OCI-LY3 (cell line): Measurements from ENCODE around the gene UNC5C.
"Not testable (repeated sequence)": the region's sequence is repeated elsewhere in the genome, so short reads cannot be mapped to it uniquely, and the experiment has no call there.

Experiments
- H2AFZ ChIP-seq: fragments of 200-600, 300-600 bp; shearing (Covaris generic); 2 replicates; pipeline ENCODE4 v1.6.0; 2014; ENCODE audit warnings: antibody characterized with exemption, low read depth, low read length
- H3K27ac ChIP-seq: fragments of 200-600, 300-600 bp; sonication (generic); 2 replicates; pipeline ENCODE4 v1.5.1; 2014; ENCODE audit warnings: mild to moderate bottlenecking, low read length, moderate library complexity, mixed read lengths
- H3K27me3 ChIP-seq: fragments of 200-600, 300-600 bp; sonication (generic); 2 replicates; pipeline ENCODE4 v1.6.1; 2014; ENCODE audit warnings: low read depth, low read length, mixed read lengths
- H3K36me3 ChIP-seq: fragments of 200-600, 300-600 bp; sonication (generic); replicated peaks from 2 replicates; pipeline ENCODE3; 2014; ENCODE audit warnings: low read depth, low read length, mixed read lengths
- H3K4me1 ChIP-seq: fragments of 300-600, 200-600 bp; sonication (generic); 2 replicates; pipeline ENCODE4 v1.6.1; 2014; ENCODE audit warnings: low read length, mixed read lengths
- H3K4me2 ChIP-seq: fragments of 200-600, 300-600 bp; sonication (generic); 2 replicates; pipeline ENCODE4 v1.6.1; 2014; ENCODE audit warnings: low read length, mixed read lengths
- H3K4me3 ChIP-seq: fragments of 300-600, 200-600 bp; sonication (generic); 2 replicates; pipeline ENCODE4 v1.5.1; 2014; ENCODE audit warnings: antibody characterized with exemption, mild to moderate bottlenecking, low read length, moderate library complexity
- H3K79me2 ChIP-seq: fragments of 300-600, 200-600 bp; shearing (Covaris generic); 2 replicates; pipeline ENCODE4 v1.6.1; 2014; ENCODE audit warnings: mild to moderate bottlenecking, low read length, mixed read lengths
- H3K9ac ChIP-seq: fragments of 300-600, 200-600 bp; shearing (Covaris generic); 2 replicates; pipeline ENCODE4 v1.6.0; 2014; ENCODE audit warnings: mild to moderate bottlenecking, low read length, moderate library complexity
- H3K9me3 ChIP-seq: fragments of 200-600, 300-600 bp; shearing (Covaris generic); 2 replicates; pipeline ENCODE4 v1.6.1; 2014; ENCODE audit warnings: low read length, mixed read lengths; ENCODE audit not compliant: insufficient read depth
- H4K20me1 ChIP-seq: fragments of 200-600, 300-600 bp; sonication (generic); 2 replicates; pipeline ENCODE4 v1.6.1; 2016; ENCODE audit warnings: low read length, mixed read lengths; ENCODE audit not compliant: insufficient read depth
- EZH2phosphoT487 ChIP-seq: fragments of 200-600 bp; shearing (Covaris generic); IDR thresholded peaks from 2 replicates; pipeline ENCODE4 v1.6.1; 2018; ENCODE audit warnings: antibody characterized with exemption, mixed run types, low read depth
- TF ChIP-seq, protein P1 (sequence below): fragments of 200-600, 300-600 bp; sonication (generic); IDR thresholded peaks from 2 replicates; pipeline ENCODE4 v1.5.1; 2014; ENCODE audit warnings: antibody characterized with exemption, low read length, low read depth

The UNC5C gene

DNA sequence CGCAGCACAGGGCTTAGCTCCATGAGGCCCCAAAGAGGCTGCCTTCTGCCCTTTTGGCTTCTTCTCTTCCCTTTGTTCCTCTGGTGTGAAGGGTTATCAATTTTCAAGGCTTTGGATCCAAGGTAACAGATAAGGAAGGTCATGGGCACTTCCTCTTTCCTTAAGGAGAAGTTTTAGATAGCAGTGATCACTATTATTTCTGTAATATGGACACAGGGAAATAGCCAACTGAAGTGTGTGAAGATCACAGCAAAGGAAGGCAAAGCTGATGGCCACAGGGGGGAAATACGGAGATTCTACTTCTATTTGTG is 366.8 kb downstream of the UNC5C start:
- no peaks in the 10 kb centered on the region for H3K4me1 ChIP-seq
- no peak overlapping the region for H3K4me2 ChIP-seq
- no peaks in the 10 kb centered on the region for H3K79me2 ChIP-seq
- H4K20me1 ChIP-seq = no peaks in the 10 kb centered on the region
- no peaks in the 10 kb centered on the region for H3K36me3 ChIP-seq
- no peak overlapping the region for H2AFZ ChIP-seq
- H3K27ac ChIP-seq = no peak overlapping the region
- no peak overlapping the region for H3K4me3 ChIP-seq
- H3K9me3 ChIP-seq = no peaks in the 10 kb centered on the region
- H3K9ac ChIP-seq = no peak overlapping the region
- no peaks in the 10 kb centered on the region for H3K27me3 ChIP-seq
- no peak for TF ChIP-seq EZH2phosphoT487
- TF ChIP-seq, protein P1, sequence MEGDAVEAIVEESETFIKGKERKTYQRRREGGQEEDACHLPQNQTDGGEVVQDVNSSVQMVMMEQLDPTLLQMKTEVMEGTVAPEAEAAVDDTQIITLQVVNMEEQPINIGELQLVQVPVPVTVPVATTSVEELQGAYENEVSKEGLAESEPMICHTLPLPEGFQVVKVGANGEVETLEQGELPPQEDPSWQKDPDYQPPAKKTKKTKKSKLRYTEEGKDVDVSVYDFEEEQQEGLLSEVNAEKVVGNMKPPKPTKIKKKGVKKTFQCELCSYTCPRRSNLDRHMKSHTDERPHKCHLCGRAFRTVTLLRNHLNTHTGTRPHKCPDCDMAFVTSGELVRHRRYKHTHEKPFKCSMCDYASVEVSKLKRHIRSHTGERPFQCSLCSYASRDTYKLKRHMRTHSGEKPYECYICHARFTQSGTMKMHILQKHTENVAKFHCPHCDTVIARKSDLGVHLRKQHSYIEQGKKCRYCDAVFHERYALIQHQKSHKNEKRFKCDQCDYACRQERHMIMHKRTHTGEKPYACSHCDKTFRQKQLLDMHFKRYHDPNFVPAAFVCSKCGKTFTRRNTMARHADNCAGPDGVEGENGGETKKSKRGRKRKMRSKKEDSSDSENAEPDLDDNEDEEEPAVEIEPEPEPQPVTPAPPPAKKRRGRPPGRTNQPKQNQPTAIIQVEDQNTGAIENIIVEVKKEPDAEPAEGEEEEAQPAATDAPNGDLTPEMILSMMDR = no peak

DNA sequence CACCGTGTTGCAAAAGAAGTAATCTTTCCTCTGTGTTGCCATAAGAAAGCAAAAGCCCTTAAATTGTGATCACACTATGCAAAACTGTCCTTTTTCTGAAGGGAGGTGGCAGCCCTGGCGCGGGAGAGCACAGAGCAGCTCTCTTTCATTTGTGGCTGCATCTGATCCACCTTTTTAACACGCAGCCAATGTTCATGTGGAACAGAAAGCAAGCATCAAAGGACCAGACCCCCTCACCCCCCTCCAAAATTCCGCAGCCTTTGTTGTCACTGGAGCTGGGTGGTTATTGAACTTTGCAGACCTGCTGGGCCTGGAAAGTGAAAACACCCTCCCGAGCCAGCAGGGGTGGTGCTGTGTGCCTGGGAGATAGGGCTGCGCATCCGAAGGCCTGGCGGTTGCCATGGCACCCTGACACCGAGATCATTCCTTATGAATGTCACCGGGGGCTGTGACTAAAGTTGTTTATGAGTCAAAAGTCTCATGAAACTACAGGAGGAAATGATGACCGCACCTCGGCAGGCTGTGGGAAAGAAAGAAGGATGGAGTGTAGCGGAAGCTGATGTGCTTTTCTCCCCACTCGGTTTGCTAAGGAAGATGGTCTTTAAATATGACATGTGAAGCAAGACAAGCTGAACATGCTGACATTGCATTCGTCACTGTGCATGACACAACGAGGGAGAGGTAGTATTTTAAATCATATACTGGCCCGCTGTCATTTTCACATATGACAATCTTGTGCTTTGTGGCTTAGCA is 367.4 kb downstream of the UNC5C start:
- H2AFZ ChIP-seq = no peak overlapping the region
- no peak overlapping the region for H3K9ac ChIP-seq
- no peaks in the 10 kb centered on the region for H3K79me2 ChIP-seq

DNA sequence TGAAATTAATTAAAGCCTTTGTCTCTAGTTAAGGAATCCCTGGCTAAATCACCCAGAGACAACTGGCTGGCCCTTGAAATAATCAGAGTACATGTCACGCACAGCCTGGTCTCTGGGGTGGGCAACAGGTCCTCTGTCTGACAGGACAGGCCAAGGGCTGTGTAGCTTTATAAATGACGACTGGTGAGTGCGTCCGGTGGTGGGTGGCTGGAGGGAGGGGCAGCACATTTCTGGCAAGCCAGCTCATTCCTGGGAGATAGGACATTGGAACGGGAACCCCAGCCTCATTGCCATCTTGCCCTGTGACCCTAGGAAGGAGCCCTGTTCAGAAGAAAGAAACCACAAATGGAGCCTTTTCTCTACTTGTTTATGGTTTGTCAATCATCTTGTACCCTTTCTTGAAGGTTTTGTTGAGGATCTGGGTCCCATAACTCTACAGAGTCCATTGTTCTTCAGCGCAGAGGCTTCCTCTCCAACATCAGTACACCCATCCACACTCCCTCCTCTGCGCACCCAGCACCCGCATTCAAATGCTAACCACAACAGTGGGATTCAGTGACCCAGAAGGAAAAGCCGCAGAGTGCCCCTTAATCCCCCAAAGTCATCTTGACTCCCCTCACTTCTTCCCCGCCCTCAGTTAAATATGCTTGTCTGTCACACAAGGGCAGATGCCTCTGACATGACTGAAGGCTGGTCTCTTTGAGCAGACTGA is 368.1 kb downstream of the UNC5C start:
- Histone ChIP-seq H3K9me3 (no peaks in the 10 kb centered on the region), H3K27ac (no peak overlapping the region), H3K9ac (no peak overlapping the region), H3K4me1 (no peaks in the 10 kb centered on the region), H3K4me3 (no peak overlapping the region), H3K27me3 (no peaks in the 10 kb centered on the region), H3K4me2 (no peak overlapping the region), H4K20me1 (no peaks in the 10 kb centered on the region), H3K79me2 (no peaks in the 10 kb centered on the region), H3K36me3 (no peaks in the 10 kb centered on the region), H2AFZ (no peak overlapping the region)
- no peak for TF ChIP-seq EZH2phosphoT487

More for the DNA sequence above, 367.4 kb downstream of the UNC5C start:
- no peaks in the 10 kb centered on the region for H4K20me1 ChIP-seq
- no peaks in the 10 kb centered on the region for H3K9me3 ChIP-seq
- H3K4me3 ChIP-seq = no peak overlapping the region
- H3K36me3 ChIP-seq = no peaks in the 10 kb centered on the region
- H3K27ac ChIP-seq = no peak overlapping the region
- H3K4me2 ChIP-seq = no peak overlapping the region
- H3K4me1 ChIP-seq = no peaks in the 10 kb centered on the region
- TF ChIP-seq, protein P1 = no peak
- no peak for TF ChIP-seq EZH2phosphoT487
- no peaks in the 10 kb centered on the region for H3K27me3 ChIP-seq

DNA sequence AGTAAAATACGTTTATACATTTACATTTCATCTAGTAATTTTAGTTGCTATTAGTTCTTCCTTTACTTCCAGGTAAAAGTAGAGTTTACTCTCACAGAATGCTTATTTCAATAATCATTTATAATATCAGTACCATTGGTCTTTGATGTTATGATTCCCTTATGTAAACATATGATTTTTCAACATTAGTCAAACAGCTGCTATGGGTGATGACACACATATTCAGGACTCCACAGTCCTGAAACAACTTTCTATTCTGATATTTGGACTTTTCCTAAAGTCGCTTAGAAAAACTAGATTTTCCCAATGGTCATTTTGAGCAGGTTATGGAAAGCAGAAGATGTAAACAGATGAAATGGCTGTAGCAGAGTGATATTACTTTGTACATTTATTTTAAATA is 369.8 kb downstream of the UNC5C start:
- H4K20me1 ChIP-seq = no peaks in the 10 kb centered on the region
- H3K9ac ChIP-seq = no peak overlapping the region
- H3K4me1 ChIP-seq = no peaks in the 10 kb centered on the region
- no peaks in the 10 kb centered on the region for H3K79me2 ChIP-seq
- no peak overlapping the region for H2AFZ ChIP-seq
- H3K4me2 ChIP-seq = no peak overlapping the region
- no peaks in the 10 kb centered on the region for H3K27me3 ChIP-seq
- H3K27ac ChIP-seq = no peak overlapping the region
- TF ChIP-seq, protein P1 = no peak
- TF ChIP-seq EZH2phosphoT487 = no peak
- no peaks in the 10 kb centered on the region for H3K36me3 ChIP-seq
- no peak overlapping the region for H3K4me3 ChIP-seq
- H3K9me3 ChIP-seq = no peaks in the 10 kb centered on the region

DNA sequence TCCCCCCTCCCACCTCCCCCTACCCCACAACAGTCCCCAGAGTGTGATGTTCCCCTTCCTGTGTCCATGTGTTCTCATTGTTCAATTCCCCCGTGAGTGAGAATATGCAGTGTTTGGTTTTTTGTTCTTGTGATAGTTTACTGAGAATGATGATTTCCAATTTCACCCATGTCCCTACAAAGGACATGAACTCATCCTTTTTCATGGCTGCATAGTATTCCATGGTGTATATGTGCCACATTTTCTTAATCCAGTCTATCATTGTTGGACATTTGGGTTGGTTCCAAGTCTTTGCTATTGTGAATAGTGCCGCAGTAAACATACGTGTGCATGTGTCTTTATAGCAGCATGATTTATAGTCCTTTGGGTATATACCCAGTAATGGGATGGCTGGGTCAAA is 377.4 kb downstream of the UNC5C start:
- H3K36me3 ChIP-seq, H3K9ac ChIP-seq, H3K27ac ChIP-seq, H3K79me2 ChIP-seq, H3K9me3 ChIP-seq, H4K20me1 ChIP-seq, H3K4me3 ChIP-seq, H3K4me1 ChIP-seq, H3K4me2 ChIP-seq, H2AFZ ChIP-seq: not testable (repeated sequence)
- H3K27me3 ChIP-seq = peaks cover 15% of the 10 kb centered on the region
